DND-41 (cell line): Measurements from ENCODE around the gene HAND1.

Experiments
- EZH2 ChIP-seq: IDR thresholded peaks from 3 replicates; pipeline ENCODE4 v1.6.1; 2012; ENCODE audit warnings: borderline replicate concordance, low read depth, mild to moderate bottlenecking, moderate library complexity, low read length, inconsistent platforms; ENCODE audit not compliant: severe bottlenecking
- TF ChIP-seq, protein P1 (sequence below): IDR thresholded peaks from 2 replicates; pipeline ENCODE4 v1.5.1; 2012; ENCODE audit warnings: borderline replicate concordance, low read length, moderate library complexity, mild to moderate bottlenecking; ENCODE audit not compliant: poor library complexity, severe bottlenecking; ENCODE audit errors: extremely low read depth

DNA sequence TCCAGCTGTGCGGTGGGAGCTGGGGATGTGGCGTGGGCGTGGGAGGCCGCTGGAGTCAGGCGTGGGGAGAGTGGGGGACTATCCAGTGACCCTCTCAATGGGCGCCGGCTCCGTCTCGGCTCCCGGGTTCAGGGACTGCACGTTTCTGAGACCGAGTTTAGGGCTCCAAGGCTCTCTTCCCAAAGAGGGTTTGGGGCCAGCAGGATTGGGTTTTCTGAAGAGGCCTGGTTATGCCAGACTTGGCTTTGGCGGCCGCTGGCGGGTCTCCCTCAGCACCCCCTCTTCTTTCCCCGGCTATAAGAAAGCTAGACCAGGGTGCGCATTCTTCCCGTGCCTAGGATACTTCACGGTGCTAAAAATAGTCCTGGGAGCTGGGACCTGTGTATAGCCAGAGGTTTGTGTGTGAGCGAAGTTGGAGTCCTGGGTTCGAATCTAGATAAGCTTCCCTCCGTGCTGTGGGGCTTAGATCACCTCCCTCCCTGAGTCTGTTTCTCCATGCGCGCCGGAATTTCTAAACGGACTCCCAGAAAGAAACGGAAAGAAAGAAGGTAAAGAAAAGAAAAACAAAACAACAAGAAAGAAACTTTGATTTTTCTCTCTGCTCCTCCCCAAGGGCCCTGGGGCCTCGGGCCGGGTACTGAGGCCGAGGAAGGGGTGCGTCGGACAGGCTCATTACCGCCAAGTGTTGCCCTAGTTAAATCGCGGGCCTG lies 5.0 kb downstream of the HAND1 start:
- no peak for TF ChIP-seq EZH2
- TF ChIP-seq, protein P1, sequence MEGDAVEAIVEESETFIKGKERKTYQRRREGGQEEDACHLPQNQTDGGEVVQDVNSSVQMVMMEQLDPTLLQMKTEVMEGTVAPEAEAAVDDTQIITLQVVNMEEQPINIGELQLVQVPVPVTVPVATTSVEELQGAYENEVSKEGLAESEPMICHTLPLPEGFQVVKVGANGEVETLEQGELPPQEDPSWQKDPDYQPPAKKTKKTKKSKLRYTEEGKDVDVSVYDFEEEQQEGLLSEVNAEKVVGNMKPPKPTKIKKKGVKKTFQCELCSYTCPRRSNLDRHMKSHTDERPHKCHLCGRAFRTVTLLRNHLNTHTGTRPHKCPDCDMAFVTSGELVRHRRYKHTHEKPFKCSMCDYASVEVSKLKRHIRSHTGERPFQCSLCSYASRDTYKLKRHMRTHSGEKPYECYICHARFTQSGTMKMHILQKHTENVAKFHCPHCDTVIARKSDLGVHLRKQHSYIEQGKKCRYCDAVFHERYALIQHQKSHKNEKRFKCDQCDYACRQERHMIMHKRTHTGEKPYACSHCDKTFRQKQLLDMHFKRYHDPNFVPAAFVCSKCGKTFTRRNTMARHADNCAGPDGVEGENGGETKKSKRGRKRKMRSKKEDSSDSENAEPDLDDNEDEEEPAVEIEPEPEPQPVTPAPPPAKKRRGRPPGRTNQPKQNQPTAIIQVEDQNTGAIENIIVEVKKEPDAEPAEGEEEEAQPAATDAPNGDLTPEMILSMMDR: no peak
